PC-3 (cell line): ENCODE measurements around the gene PHPT1.

Experiments used
- EZH2 ChIP-seq: fragments of 300-600 bp; sonication (generic); IDR thresholded peaks from one replicate; pipeline ENCODE4 v1.6.1; 2017; ENCODE audit warnings: antibody characterized with exemption, mild to moderate bottlenecking, low read length; ENCODE audit not compliant: unreplicated experiment
- EZH2phosphoT487 ChIP-seq: fragments of 300-600 bp; sonication (generic); IDR thresholded peaks from 2 replicates; pipeline ENCODE4 v1.6.1; 2018; ENCODE audit warnings: mild to moderate bottlenecking, antibody characterized with exemption, low read length, borderline replicate concordance
- TF ChIP-seq, protein P1 (sequence below): fragments of 300-600 bp; sonication (generic); conservative IDR thresholded peaks from 2 replicates; pipeline ENCODE4 v1.5.1; 2017; ENCODE audit warnings: antibody characterized with exemption, low read depth, mild to moderate bottlenecking, low read length

DNA sequence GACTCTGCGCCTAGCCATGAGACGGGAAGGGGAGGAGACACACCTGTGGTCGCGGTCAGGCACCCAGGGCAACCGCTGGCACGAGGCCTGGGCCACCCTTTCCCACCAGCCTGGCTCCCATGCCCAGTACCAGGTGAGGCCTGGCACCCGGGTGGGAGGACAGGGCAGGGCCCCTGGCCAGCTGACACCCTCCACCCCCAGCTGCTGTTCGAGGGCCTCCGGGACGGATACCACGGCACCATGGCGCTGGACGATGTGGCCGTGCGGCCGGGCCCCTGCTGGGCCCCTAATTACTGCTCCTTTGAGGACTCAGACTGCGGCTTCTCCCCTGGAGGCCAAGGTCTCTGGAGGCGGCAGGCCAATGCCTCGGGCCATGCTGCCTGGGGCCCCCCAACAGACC lies 8.0 kb downstream of the PHPT1 start:
- TF ChIP-seq, protein P1, sequence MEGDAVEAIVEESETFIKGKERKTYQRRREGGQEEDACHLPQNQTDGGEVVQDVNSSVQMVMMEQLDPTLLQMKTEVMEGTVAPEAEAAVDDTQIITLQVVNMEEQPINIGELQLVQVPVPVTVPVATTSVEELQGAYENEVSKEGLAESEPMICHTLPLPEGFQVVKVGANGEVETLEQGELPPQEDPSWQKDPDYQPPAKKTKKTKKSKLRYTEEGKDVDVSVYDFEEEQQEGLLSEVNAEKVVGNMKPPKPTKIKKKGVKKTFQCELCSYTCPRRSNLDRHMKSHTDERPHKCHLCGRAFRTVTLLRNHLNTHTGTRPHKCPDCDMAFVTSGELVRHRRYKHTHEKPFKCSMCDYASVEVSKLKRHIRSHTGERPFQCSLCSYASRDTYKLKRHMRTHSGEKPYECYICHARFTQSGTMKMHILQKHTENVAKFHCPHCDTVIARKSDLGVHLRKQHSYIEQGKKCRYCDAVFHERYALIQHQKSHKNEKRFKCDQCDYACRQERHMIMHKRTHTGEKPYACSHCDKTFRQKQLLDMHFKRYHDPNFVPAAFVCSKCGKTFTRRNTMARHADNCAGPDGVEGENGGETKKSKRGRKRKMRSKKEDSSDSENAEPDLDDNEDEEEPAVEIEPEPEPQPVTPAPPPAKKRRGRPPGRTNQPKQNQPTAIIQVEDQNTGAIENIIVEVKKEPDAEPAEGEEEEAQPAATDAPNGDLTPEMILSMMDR: no peak
- no peak for TF ChIP-seq EZH2
- TF ChIP-seq EZH2phosphoT487: no peak
